Mucosa of rectum (tissue), 2 donors: ENCODE results near the gene CBY2.

Experiments
- H3K27ac ChIP-seq, 2 donors: one replicate each; pipeline ENCODE4 v1.7.0; 2013; ENCODE audit warnings: inconsistent platforms in 2 of 2, low read depth in 2 of 2, low read length in 2 of 2
- H3K27me3 ChIP-seq, 2 donors: one replicate each; pipeline ENCODE4 v1.7.0; 2013; ENCODE audit warnings: low read length in 2 of 2; ENCODE audit not compliant: control insufficient read depth in 2 of 2, insufficient read depth in 2 of 2
- H3K36me3 ChIP-seq, 2 donors: one replicate each; pipeline ENCODE4 v1.7.0; 2013; ENCODE audit warnings: low read length in 2 of 2; ENCODE audit not compliant: control insufficient read depth in 2 of 2, insufficient read depth in 2 of 2
- H3K4me1 ChIP-seq, 2 donors: one replicate each; pipeline ENCODE4 v1.7.0; 2013; ENCODE audit warnings: low read length in 2 of 2, mild to moderate bottlenecking in 1 of 2; ENCODE audit not compliant: control insufficient read depth in 2 of 2, insufficient read depth in 2 of 2
- H3K4me3 ChIP-seq, 2 donors: one replicate each; pipeline ENCODE4 v1.7.0; 2013; ENCODE audit warnings: low read length in 2 of 2
- H3K9ac ChIP-seq, 2 donors: one replicate each; pipeline ENCODE4 v1.7.0; 2013; ENCODE audit warnings: low read length in 2 of 2, low read depth in 1 of 2, mild to moderate bottlenecking in 1 of 2
- H3K9me3 ChIP-seq, 2 donors: one replicate each; pipeline ENCODE4 v1.7.0; 2013; ENCODE audit warnings: low read length in 2 of 2; ENCODE audit not compliant: control insufficient read depth in 2 of 2
- donor health status: healthy.
- donor health status: Normal muscosa, but diverticular disease.

The CBY2 gene

GRCh38 chr13:45714170-45714569, 12.1 kb downstream of the CBY2 start:
- Histone ChIP-seq H3K4me3 (no peak overlapping the region), H3K36me3 (no peaks in the 10 kb centered on the region), H3K9me3 (no peaks in the 10 kb centered on the region), H3K4me1 (no peaks in the 10 kb centered on the region), H3K27me3 (no peaks in the 10 kb centered on the region), H3K27ac (no peak overlapping the region), H3K9ac (no peak overlapping the region)

- H3K4me3 ChIP-seq: no peak overlapping the region
- H3K27ac ChIP-seq: no peak overlapping the region
- H3K27me3 ChIP-seq: no peaks in the 10 kb centered on the region
- no peaks in the 10 kb centered on the region for H3K36me3 ChIP-seq
- H3K4me1 ChIP-seq: no peaks in the 10 kb centered on the region
- no peak overlapping the region for H3K9ac ChIP-seq
- no peaks in the 10 kb centered on the region for H3K9me3 ChIP-seq
These were observed 13.2 kb downstream of the CBY2 start for GRCh38 chr13:45715351-45715750.

DNA sequence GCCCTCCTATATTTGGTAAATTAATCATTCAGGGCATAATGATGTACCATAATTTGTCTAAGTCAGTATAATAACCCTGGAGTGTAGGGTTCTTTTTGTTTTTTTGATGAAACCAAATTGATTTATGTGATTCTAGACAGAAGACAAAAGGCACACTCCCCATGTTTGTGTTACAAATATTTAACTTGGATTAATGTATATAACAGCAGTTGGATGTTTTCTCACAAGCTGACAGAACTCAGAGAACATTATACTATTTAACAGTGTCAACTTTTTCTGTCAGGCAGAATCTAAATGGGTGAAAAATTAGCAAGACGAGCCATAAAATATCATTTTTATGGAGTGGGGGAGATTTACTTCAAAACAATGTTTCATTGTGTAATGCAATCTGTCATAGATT, 15.2 kb downstream of the CBY2 start:
- H3K9me3 ChIP-seq: no peaks in the 10 kb centered on the region
- H3K27ac ChIP-seq: no peak overlapping the region
- no peaks in the 10 kb centered on the region for H3K4me1 ChIP-seq
- H3K36me3 ChIP-seq: no peaks in the 10 kb centered on the region
- no peak overlapping the region for H3K4me3 ChIP-seq
- no peak overlapping the region for H3K9ac ChIP-seq
- no peaks in the 10 kb centered on the region for H3K27me3 ChIP-seq

GRCh38 chr13:45718063-45718462, 15.9 kb downstream of the CBY2 start:
- Histone ChIP-seq H3K27ac (no peak overlapping the region), H3K4me1 (no peaks in the 10 kb centered on the region), H3K9ac (no peak overlapping the region), H3K4me3 (no peak overlapping the region), H3K9me3 (no peaks in the 10 kb centered on the region), H3K27me3 (no peaks in the 10 kb centered on the region), H3K36me3 (no peaks in the 10 kb centered on the region)

DNA sequence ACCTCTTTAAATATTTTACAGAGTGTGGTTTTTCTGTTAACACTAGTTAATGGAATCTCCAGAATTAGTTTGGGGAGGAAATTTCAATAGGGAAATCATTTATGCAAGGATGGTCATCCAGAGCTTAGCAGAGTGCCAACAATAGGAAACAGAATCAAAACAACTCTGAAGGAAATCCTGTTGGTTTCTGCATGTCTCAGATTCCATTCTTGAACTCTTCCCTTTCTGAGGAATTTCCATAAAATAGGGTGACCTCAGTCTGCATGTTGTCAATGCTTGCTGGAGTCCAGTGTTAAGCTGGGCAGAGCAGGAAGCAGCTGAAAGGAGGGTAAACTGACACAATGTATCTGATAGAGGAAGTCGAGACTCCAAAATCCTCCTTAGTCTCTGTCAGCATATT, 16.9 kb downstream of the CBY2 start:
- Histone ChIP-seq H3K27me3 (no peaks in the 10 kb centered on the region), H3K4me3 (no peak overlapping the region), H3K9ac (no peak overlapping the region), H3K9me3 (no peaks in the 10 kb centered on the region), H3K4me1 (no peaks in the 10 kb centered on the region), H3K36me3 (no peaks in the 10 kb centered on the region), H3K27ac (no peak overlapping the region)

GRCh38 chr13:45721203-45721731, 19.1 kb downstream of the CBY2 start:
- Histone ChIP-seq H3K4me1 (no peaks in the 10 kb centered on the region), H3K9ac (no peak overlapping the region), H3K27me3 (no peaks in the 10 kb centered on the region), H3K27ac (no peak overlapping the region), H3K9me3 (no peaks in the 10 kb centered on the region), H3K4me3 (no peak overlapping the region), H3K36me3 (no peaks in the 10 kb centered on the region)

DNA sequence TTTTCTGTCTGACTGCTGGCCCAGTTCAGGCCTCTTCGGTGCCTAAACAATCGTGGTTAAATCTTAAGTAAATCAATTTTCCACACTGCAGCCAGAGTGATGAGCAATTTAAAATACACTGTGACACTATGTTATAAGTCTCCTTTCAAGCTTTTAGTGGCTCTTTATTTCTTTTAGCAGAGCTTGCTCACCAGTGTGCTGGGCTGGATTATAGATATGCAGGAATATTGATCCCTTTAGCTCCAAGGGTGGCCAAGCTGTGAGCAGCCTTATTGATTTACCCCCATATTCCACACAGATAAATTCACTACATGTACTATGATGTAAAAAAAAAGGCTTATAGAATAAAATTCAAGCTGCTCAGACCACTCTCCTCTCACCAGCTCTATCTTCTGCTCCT, 21.7 kb downstream of the CBY2 start:
- no peaks in the 10 kb centered on the region for H3K9me3 ChIP-seq
- no peaks in the 10 kb centered on the region for H3K4me1 ChIP-seq
- no peak overlapping the region for H3K4me3 ChIP-seq
- H3K36me3 ChIP-seq: no peaks in the 10 kb centered on the region
- H3K27me3 ChIP-seq: no peaks in the 10 kb centered on the region
- no peak overlapping the region for H3K9ac ChIP-seq
- no peak overlapping the region for H3K27ac ChIP-seq

DNA sequence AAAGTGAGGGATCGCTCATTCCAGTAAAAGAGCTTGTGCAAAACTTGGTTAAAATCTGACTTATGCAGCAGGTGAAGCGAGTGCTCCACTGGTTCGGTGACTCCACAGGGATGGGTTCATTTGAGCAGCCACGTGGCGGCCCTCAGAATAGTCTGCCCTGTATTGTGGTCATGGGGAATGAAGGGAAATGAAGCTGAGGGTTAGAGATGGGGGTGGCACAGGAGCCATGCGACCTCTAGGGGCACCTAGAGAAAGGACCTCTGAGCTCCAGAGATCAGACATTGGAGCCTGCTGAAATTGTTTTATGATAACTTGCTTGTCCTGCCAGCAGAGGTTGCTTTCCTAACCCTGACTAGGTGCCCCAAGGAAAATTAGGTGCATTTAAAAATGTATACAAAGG, 26.6 kb downstream of the CBY2 start:
- H3K4me1 ChIP-seq: no peaks in the 10 kb centered on the region
- no peaks in the 10 kb centered on the region for H3K9me3 ChIP-seq
- no peaks in the 10 kb centered on the region for H3K36me3 ChIP-seq
- peaks cover 0 to 2% of the 10 kb centered on the region in 2 donors for H3K27me3 ChIP-seq
- no peak overlapping the region for H3K9ac ChIP-seq
- H3K27ac ChIP-seq: no peak overlapping the region
- no peak overlapping the region for H3K4me3 ChIP-seq

DNA sequence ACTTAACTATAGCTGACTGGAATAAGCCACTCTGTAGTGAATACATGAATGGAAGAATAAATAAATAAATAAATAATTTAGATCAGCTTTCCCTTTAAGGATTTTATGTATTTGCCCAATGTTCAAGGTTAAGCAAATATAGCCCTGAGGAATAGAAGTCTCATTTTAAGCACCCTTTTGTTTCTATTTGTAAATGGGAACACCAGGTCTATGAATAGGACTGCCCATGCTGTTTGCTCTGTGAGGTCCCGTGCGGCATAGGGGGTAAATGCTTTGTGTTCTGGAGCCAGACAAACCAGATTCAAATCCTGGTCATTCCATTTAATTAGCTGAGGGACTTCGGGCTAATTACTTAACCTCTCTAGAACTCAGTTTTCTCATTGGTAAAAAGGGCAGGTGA, 29.3 kb downstream of the CBY2 start:
- Histone ChIP-seq H3K9ac (no peak overlapping the region), H3K4me3 (no peak overlapping the region), H3K36me3 (no peaks in the 10 kb centered on the region), H3K27ac (no peak overlapping the region), H3K4me1 (no peaks in the 10 kb centered on the region), H3K27me3 (peaks cover 0 to 2% of the 10 kb centered on the region in 2 donors), H3K9me3 (no peaks in the 10 kb centered on the region)

- no peaks in the 10 kb centered on the region for H3K36me3 ChIP-seq
- H3K9ac ChIP-seq: no peak overlapping the region
- H3K27ac ChIP-seq: no peak overlapping the region
- H3K4me1 ChIP-seq: no peaks in the 10 kb centered on the region
- peaks cover 0 to 2% of the 10 kb centered on the region in 2 donors for H3K27me3 ChIP-seq
- no peaks in the 10 kb centered on the region for H3K9me3 ChIP-seq
- H3K4me3 ChIP-seq: no peak overlapping the region
These were observed 30.8 kb downstream of the CBY2 start for GRCh38 chr13:45732916-45733315.

DNA sequence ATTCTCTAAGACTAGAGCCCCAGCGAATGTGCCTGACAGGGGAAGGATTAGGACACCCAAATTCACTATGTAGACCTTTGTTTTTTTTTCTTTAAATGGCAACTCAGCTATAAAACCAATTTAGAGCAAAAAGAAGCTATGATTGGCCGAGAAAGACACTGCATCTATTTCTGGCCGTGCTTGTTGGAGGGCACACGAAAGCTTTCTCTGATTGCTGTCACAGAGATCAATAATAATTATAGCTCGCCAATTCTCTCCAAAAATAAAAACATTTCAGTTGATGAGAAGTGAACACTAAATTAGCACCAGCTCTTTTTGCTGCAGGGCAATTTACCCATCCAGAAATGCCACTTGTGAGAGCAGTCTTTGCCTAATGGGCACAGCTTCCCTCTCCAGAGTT, 31.2 kb downstream of the CBY2 start:
- H3K4me3 ChIP-seq: no peak overlapping the region
- no peaks in the 10 kb centered on the region for H3K36me3 ChIP-seq
- H3K27me3 ChIP-seq: peaks cover 0 to 2% of the 10 kb centered on the region in 2 donors
- no peak overlapping the region for H3K9ac ChIP-seq
- H3K9me3 ChIP-seq: no peaks in the 10 kb centered on the region
- H3K4me1 ChIP-seq: no peaks in the 10 kb centered on the region
- no peak overlapping the region for H3K27ac ChIP-seq
